ENCODE data around the gene HIRA. TPM values are rescaled to one million over a fixed set of nuclear protein-coding genes. Genes with fewer than 3 reads are reported as not detected.

Gene HIRA
- total RNA-seq, 1 experiment from 2014 or later = 50.6 TPM

GRCh38 chr22:19352766-19353165 is 78.8 kb downstream of the HIRA start:
- no TSS peak for BruUV-seq (replicated peaks)
- ChIA-PET POLR2A (ENCODE audit: low non-redundant PET) (no interaction called here), CTCF (no interaction called here)
- H3K4me3 ChIP-seq (ENCODE audit: low read depth, low read length, poor library complexity, severe bottlenecking) = no peak overlapping the region
- H3K4me1 ChIP-seq (ENCODE audit: insufficient read depth, low read length, poor library complexity, severe bottlenecking) = no peaks in the 10 kb centered on the region
- H3K9me3 ChIP-seq (ENCODE audit: low read depth, low read length, poor library complexity, severe bottlenecking) = no peaks in the 10 kb centered on the region
- H3K27ac ChIP-seq (ENCODE audit: low read depth, low read length, poor library complexity, severe bottlenecking) = no peak overlapping the region
- H3K27me3 ChIP-seq (replicated peaks; ENCODE audit: insufficient read depth, low read depth, low read length, poor library complexity) = no peaks in the 10 kb centered on the region
- no peak for DNase-seq (ENCODE audit: low spot score)
- intact Hi-C loops (cut with micrococcal nuclease; ENCODE audit: unreplicated experiment) = no loop called here
- TF ChIP-seq CTCF (conservative IDR thresholded peaks at IDR 0.05; ENCODE audit: low read depth, low read length) = no peak
- TF ChIP-seq EZH2 (IDR thresholded peaks at IDR 0.05; ENCODE audit: borderline replicate concordance, low read depth, low read length, poor library complexity, severe bottlenecking) = no peak
- H3K36me3 ChIP-seq (ENCODE audit: insufficient read depth, low read length, poor library complexity, severe bottlenecking) = peaks cover 32% of the 10 kb centered on the region

- no peak for TF ChIP-seq EZH2 (IDR thresholded peaks at IDR 0.05; ENCODE audit: borderline replicate concordance, low read depth, low read length, poor library complexity, severe bottlenecking)
- TF ChIP-seq CTCF (conservative IDR thresholded peaks at IDR 0.05; ENCODE audit: low read depth, low read length) = no peak
- intact Hi-C loops (cut with micrococcal nuclease; ENCODE audit: unreplicated experiment) = no loop called here
- H3K9me3 ChIP-seq (ENCODE audit: low read depth, low read length, poor library complexity, severe bottlenecking) = no peaks in the 10 kb centered on the region
- no peaks in the 10 kb centered on the region for H3K4me1 ChIP-seq (ENCODE audit: insufficient read depth, low read length, poor library complexity, severe bottlenecking)
- H3K27me3 ChIP-seq (replicated peaks; ENCODE audit: insufficient read depth, low read depth, low read length, poor library complexity) = no peaks in the 10 kb centered on the region
- H3K27ac ChIP-seq (ENCODE audit: low read depth, low read length, poor library complexity, severe bottlenecking) = no peak overlapping the region
- ChIA-PET POLR2A (ENCODE audit: low non-redundant PET) (no interaction called here), CTCF (no interaction called here)
- no peak overlapping the region for H3K4me3 ChIP-seq (ENCODE audit: low read depth, low read length, poor library complexity, severe bottlenecking)
- peaks cover 32% of the 10 kb centered on the region for H3K36me3 ChIP-seq (ENCODE audit: insufficient read depth, low read length, poor library complexity, severe bottlenecking)
- no peak for DNase-seq (ENCODE audit: low spot score)
- BruUV-seq (replicated peaks) = no TSS peak
These were observed 79.3 kb downstream of the HIRA start for GRCh38 chr22:19352217-19352616.

DNA sequence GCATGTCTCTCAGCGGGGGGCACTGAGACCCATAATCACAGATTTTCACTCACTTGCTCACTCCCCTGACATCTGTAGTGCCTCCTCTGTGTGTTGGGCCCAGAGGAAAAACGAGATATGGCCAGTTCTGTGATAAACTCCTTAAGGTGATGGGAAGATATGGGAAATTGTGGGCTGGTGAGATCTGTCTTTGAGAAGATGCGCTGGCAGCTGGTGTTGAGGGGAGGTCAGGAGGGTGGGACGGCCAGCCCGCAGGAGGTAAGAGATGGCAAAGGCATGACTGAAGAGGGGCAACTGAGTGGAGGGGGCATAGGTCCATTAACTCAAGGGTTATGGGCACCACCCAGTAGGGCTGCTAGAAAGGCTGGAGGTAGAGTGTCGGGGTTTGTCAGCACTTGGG is 79.9 kb downstream of the HIRA start:
- BruUV-seq (replicated peaks) = no TSS peak
- no peaks in the 10 kb centered on the region for H3K4me1 ChIP-seq (ENCODE audit: insufficient read depth, low read length, poor library complexity, severe bottlenecking)
- no peaks in the 10 kb centered on the region for H3K27me3 ChIP-seq (replicated peaks; ENCODE audit: insufficient read depth, low read depth, low read length, poor library complexity)
- POLR2A ChIA-PET (ENCODE audit: low non-redundant PET) = no interaction called here
- intact Hi-C loops (cut with micrococcal nuclease; ENCODE audit: unreplicated experiment) = no loop called here
- peaks cover 32% of the 10 kb centered on the region for H3K36me3 ChIP-seq (ENCODE audit: insufficient read depth, low read length, poor library complexity, severe bottlenecking)
- TF ChIP-seq EZH2 (IDR thresholded peaks at IDR 0.05; ENCODE audit: borderline replicate concordance, low read depth, low read length, poor library complexity, severe bottlenecking) (no peak), CTCF (conservative IDR thresholded peaks at IDR 0.05; ENCODE audit: low read depth, low read length) (no peak)
- H3K27ac ChIP-seq (ENCODE audit: low read depth, low read length, poor library complexity, severe bottlenecking) = no peak overlapping the region
- H3K4me3 ChIP-seq (ENCODE audit: low read depth, low read length, poor library complexity, severe bottlenecking) = no peak overlapping the region
- DNase-seq (ENCODE audit: low spot score) = no peak
- no peaks in the 10 kb centered on the region for H3K9me3 ChIP-seq (ENCODE audit: low read depth, low read length, poor library complexity, severe bottlenecking)
- CTCF ChIA-PET = no interaction called here
